Forelimb muscle (tissue), 1 donor: ENCODE measurements around the gene NPAS3. TPM values are rescaled to one million over a fixed set of nuclear protein-coding genes. Genes with fewer than 3 reads are reported as not detected.

Source experiments
- DNase-seq: peaks from one replicate; pipeline ENCODE4 v3.0.0-alpha.2; 2013; ENCODE audit warnings: low read depth
- polyA plus RNA-seq: library from polyadenylated mRNA; unstranded; fragments of 120-200 nt; gene quantifications from one replicate; pipeline ENCODE4 v1.2.1, GENCODE V29; 2013; ENCODE audit not compliant: insufficient read length

NPAS3 gene
- 4.0 TPM for polyA plus RNA-seq

DNA sequence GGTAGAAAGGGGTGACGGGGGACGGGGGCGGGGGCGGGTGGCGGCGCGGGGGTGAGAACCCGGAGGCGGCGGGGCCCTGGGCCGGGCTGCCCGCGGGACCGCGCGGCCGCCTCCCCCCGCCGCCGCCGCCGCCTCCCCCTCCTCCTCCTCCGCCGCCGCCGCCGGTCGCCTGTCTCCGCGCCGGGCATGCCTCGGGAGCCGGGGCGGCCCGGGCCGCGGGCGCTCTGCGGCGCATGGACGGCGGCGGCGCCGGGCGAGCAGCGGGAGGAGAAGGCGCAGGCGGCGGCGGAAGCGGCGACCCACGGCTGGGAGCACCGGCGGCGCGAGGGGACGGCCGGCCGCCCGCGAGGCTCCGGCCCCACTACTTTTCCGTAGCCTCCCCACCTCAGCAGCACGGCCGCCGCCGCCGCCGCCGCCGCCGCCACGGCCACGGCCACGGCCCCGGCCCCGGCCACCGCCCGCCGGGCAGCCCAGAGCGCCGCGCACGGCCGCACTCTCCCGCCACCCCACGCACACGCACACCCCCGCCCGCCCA lies at the start of gene NPAS3:
TSS of gene NPAS3 (plus strand) at position 161 of the 535 bp plus-strand sequence.
- DNase-seq: no peak

DNA sequence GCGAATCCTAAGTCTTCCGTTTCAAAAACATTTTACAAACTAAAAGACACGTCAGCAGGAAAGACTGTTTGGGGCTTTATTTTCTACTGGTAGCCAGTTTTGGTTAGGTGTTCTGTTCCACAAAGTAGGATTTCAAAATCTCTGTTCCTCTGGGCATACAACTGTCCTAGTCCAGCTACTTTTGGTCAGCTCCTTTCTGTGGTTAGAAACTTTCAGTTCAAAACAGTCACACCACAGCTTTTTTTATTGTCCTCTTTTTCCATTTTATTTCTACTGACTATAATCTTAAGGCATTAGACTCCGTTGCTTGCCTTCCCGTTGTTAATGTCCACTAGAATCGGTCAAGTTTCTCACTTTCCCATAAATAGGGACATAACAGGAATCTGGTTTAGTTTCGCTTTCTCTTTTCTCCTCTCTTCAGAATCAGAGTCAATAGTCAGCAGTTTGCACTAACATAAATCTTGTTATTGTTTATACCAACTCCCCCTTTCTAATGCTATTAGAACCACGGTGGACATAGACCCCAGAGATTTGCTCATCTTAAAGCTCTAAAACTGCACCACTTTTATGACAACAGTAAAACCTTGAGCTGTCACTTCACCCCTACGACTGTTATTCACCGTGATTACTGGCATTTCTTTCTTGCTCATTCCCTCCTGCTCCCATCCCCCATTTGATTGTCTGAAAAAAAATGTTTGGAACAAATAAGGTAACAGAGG lies 41.5 kb upstream of the NPAS3 start:
- DNase-seq: peak; percentile 25

DNA sequence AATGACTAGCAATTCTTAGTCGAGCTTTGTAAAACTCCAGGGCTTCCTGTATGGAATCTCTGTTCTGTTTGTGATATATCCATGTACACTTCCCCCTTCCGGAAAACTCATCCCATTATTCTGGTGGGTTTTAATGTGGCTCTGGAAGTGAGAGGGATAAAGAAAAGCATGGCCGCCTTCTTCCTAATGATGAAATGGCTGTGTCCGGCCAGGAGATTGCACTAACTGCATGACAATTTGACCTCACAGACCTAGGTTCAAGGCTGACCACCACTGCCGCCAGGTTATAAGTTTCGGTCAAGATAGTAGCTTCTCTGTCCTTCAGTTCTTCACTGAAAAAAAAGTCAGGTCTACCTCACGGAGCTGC lies 41.0 kb upstream of the NPAS3 start:
- DNase-seq: no peak

DNA sequence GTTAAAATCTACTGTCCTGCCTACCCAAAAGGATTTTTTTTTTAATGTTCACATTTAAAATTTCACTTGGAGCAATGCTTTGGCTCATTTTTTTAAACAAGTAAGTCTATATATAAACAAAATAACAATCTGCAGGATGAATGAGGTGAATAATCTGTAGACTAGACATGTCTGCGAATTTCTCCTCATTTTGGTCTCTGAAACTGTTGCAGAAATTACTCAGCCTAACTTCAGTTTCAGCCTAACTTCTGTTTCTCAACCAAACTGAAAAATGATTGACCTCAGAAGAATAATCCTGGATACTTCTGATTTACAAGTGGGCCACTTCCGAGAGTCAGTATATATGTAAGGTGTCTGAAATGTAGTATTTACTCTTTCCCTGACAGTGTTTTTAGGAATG lies 39.8 kb upstream of the NPAS3 start:
- DNase-seq: no peak

DNA sequence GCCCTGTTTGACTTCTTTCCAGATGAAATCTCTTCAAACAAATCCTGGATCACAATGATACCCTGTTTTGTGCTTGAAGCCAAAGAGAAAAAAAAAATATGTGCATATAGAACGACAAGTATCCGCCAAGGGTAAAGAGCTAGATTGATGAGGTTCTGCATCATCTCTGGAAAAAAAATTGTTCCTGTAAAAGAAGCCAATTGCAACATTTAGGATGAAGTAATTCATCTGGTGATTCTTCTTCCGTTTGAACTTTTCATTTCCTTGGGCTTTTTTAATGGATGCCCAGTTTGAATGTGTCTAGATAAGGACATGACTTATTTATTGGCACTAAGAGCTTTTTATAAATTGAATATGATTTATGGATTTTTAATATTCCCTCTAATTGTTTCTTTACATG lies 38.1 kb upstream of the NPAS3 start:
- DNase-seq: no peak

DNA sequence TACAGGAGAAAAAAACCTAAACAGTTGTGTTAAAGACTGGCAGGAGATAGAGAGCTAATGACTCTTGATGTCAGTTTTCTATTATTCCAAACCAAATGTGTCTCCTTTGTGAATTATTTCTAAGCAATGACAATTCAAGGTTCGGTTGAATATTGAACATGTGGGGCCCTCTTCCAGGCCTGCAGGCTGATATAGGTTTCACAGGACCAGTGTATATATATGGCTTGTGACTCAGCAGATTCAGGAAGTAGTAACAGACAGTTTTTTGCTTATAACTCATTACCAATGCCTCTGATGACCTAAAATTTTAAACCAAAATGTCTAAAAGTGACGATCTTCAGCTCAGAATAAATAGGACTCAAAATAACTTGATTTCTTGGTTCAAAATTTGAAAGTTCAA lies 33.7 kb upstream of the NPAS3 start:
- DNase-seq: no peak

DNA sequence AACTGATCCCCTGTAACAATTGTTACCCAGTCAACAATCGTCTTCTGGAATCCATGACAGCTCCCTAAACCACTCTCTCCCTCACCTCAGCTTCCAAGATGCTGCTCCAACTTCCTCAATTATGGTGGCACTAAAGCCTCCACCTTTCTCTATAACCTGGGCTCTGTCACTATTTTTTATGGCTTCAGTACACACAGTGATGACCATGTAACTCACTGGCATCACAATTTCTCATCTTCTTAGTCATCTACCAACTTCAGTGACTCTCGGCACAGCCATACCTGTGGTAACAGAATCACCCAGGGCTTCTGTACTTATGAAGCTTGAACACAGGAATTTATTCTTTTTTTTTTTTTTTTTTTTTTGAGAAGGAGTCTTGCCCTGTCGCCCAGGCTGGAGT lies 32.0 kb upstream of the NPAS3 start:
- DNase-seq: no peak

DNA sequence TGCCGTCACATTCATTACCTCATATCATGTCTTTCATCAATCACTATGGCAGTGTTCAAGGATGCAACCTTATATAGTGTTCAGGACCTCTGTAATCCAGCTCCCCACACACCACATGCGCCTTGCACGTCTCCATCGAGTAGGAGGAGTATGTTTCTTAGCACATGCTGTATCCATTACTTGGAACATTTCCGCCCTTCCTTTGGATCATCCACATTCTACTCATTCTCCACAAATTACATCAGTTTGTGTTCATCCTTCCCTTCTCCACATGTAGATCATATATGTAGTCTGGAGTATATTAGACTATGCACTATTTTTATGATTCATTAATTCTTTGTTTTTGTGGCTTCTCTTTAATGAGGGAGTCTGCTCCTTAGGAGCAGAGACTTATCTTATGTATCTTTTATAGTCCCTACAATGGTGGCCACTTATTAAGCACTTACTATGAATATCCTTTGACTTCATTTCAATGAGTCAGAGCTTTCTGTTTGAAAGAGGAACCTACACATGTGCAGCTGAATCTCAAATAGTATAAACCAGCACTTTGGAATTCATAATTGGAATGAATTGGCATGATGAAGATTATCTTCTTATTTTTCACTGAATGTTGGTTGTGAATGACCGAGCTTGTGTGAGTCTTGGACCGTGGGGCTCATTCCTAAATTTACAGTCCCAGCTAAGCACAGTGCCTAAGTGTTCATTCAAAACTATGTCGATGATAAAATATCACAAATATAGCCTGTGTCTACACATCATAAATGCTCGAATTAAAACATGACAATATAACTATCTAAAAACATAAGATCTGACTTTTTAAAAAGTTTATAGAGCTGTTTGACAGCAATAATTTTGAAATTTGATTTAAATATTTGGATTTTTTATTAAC lies 30.2 kb upstream of the NPAS3 start:
- DNase-seq: no peak

DNA sequence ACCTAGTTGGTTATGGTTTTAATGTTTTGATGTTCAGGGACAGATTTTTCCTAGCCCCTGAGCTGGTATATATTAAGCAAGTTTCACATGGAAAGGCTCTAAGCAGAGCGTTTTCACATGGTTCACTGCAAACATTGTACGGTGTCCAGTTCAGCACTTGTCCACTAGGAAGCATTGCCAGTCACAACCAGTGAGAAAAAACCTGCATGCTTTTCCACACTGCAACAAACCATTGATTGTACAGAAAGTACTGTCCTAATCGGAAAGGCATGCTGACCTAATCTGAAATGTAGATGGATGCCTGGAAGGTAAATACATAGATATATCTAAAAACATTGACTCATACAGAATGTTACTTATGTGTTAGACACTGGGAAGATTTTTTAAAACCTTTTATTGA lies 25.0 kb upstream of the NPAS3 start:
- no peak for DNase-seq

DNA sequence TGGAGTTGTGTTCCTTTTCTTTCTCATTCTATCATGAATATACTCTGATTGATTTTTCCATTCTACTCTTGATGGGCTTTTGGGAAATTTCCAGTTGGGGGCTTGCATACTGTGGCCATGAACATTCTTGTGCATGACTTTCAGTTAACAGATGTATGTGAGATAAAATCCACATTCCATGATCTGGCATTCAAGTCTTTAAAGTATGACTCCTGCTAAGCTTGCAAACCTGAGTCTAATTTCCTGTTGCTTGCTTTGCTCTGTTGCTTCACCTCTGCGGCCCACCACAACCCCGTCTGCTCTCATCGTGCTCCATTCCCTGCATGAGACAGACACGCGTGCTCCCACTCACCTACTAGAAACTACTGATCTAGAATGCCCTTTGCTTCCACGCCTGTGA lies 24.3 kb upstream of the NPAS3 start:
- DNase-seq: no peak

DNA sequence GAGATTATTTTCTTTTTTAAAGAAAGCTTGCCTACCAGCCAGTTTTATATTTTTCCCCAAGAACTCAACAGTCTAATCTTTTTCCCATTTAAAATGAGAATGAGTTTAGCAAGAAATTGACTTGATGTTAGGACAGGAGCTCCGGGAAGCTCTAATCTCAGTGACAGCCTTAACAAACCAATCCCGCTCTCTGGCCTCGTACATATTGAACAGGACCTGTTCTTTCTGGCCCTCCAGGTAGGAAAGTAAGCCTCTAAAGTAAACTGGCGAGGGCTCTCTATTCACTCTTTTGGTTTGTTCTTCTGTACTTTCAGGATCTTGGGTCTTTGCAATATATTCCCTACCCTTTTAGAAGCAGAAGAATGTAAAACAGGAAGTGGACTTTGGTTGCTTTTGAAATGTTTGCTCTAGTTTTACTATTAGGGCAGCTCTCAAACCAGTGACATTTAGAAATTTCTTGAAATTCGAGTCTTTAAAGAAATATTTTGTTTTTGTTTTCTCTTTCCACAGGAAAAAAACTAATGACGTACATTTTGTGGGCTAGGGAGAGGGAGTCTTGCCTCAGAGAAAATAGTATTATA lies 17.9 kb upstream of the NPAS3 start:
- DNase-seq: no peak

DNA sequence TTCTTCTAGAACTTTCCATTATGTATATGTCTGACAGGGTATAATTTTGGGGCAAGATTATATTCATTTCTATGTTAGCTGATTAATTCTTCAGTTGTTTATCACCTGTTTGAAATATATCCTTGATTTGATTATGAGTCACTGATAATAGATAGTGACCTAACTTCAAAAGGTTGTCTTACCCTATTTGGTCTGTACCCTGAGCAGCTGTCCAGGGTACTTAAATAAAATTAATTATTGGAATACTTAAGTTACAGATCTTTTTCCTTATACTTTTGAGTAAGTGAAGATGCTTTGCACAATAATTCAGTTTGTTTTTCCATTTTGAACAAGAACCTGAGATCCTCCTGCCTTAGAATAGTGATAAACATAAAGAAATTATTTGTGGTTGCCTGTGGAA lies 13.2 kb upstream of the NPAS3 start:
- DNase-seq: no peak

DNA sequence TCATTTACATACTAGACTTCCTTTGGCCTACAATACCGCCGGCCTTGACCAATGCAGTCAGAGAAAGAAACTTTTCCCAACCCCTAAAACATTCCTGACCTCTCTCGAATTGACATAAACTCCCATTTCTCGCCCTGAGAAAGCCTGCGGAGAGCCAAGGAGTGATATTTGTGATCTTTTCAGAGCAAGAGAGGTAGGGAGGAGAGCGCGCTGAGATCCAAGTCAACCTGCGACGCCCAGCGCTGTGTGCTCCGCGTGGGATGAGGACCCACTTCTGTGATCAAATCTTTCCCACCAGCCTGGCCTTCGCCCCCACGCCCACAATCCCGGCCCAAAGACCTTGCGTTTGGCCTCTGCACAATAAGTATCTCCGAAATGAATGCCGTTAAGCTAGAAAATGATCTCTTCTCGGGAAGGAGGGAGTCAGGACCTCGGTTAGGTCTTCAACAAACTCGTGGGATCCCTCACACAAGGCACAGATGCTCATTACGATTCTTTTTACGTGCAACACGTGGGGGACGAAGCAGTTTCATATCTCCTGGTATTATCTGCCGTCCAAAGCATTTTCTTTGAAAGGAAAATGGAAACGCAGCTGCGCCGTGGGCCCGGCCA lies 6.3 kb upstream of the NPAS3 start:
- no peak for DNase-seq

DNA sequence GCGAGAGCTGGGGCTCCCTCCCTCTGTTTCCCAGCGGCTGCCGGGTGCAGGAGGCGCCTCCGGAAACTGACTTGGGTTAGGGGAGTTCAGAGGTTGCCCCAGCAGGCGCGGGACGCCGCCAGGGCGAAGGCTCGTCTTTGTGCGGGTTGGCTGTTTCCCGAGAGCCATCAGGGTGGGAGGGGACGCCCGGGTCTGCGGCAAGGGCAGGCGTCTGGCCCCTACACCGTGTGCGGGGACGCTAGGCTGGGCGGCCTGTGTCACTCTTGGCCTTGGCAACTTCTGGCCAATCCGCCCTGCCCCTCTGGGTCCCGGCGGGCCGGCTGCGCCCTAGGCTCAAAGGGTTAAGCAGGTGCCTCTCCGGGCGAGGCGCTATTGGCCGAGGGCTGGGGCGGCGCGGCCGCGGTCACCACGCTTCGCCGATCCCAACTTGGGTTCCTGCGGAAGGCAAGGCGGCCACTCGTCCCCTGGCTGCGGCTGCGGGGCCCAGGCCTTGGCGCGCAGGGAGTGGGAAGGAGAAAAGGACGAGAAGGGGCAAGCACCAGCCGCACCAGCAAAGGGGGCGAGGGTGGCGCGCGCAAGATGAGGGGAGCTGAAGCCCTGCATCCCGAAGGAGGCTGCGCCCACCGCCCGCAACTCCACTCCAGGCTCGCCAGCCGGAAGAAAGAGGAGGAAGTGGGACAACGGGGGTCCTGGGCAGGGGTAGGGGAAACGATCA lies 5.6 kb upstream of the NPAS3 start:
- DNase-seq: no peak

DNA sequence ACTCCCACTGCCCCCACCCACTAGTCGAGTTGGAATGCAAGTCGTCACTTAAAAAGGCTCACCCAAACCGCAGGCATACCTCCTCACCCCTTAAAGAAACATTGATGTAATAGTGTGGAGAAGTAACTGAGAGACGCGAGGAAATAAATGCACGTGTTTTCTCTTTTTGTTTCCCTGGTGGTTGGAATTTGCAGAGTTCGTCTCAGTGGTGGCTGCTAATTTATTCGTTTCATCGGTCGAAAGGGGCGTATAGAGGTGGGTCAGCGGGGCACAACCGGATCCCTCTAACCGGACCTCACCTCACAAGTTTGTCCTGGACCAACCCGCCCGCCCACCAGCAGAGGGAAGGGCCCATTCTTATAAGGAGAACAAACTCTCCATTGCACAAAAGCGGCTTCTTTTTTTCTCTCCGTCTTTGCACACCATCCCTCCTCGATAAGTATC lies 5.0 kb upstream of the NPAS3 start:
- no peak for DNase-seq

DNA sequence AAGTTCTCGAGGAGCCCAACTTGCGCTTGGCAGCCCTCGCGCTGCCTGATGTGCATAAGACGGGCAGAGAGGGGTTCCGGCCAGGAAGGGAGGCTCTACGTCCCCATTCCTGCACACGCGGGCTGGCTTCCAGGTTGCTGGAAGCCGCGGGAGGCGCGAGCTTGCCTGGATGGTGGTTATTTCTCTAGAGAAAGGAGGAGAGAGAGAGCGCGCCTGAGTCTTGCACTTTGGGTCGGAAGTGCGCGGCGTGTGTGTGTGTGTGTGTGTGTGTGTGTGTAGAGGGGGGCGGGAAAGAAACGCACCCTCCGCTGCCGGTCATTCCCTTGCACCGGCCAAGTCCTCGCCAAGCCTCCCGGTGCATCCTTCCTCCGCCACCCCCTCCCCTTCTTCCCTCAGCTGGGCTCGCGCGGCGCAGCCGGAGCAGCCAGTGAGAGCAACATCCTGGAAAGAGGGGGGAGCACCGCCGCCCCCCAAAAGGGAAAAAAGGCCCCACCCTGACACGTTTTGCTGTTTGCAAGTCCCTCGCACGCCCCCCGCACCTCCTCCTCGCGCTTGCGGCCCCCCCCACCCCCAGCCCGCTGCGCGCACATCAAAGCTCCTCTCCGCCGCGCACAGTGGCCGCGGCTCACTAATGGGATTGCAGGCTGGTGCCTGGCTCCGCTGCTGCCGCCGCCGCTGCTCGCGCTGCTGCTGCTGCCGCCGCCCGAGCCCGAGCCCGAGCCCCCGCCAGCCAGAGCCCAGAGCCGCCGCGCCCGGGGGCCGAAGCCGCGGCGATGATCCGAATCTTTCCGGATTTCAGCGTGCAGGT lies 4.4 kb upstream of the NPAS3 start:
- DNase-seq: no peak

DNA sequence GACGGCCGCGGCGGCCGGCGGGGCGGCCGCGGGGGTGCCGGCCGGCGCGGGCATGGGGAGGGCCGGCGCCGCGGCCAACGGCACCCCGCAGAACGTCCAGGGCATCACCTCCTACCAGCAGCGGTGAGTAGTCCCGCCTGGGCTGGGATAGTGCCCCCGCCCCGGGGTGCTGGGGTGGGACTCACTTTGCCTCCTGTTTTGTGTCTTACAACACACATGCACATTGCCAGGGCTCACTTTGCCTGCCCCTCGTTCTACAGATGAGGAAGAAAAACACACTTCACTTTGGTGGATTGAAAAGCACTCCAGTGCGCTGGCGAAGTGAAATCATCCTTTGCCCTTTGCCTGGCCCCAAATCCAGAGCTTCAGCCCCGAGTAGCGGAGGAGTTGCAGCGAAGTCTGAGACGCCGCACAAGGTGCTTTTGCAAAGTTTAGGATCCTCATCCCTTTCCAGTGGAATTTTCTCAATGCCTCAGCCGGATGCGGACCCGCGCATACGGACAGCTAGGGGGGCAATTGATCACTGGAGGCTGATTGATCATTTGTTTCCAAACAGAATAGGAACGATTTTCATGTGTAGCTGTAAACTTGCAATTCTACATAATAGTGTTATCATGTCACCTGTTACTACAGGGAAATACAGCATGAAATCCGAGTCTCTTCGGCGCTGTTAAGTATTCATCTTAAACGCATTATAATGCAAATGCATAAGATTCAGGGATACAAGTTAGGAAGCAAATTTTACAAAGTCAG lies 3.6 kb upstream of the NPAS3 start:
- DNase-seq: no peak

DNA sequence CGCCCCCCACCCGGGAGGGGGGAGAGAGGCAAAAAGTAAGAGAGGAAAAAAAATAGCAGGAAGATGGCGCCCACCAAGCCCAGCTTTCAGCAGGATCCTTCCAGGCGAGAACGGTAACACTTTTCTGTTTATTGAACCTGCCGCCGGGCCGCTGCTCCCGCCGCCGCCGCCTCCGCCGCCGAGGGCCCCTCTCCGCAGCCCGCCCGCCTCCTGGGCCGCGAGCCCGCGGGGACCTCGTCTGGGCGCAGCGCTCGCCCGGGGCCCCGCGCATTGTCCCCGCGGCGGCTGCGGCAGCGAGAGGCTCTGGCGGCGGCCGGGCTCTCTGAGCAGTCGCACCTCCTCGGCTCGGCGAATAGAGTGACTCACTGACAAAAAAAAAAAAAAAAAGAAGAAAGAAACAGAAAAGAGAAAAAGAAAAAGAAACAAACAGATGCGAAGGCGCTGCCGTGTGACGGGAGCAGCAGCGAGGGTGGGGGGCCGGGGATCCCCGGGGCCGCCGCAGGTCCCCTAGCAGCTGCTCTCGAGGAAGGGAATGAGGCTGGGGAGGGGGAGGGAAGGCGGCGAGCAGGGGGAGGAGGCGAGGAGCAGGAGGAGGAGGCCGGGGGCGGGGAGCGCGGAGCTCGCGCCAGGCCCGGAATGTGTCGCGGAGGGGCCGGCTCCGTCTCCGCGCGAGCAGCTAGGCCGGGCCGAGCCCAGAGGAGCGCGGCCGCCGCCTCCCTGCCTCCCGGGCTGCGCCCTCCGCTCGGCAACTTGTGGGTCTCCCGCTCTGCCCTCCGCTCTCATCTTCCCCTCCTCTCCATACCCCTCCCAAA lies 781 bp downstream of the NPAS3 start:
- DNase-seq: peak; percentile 66

DNA sequence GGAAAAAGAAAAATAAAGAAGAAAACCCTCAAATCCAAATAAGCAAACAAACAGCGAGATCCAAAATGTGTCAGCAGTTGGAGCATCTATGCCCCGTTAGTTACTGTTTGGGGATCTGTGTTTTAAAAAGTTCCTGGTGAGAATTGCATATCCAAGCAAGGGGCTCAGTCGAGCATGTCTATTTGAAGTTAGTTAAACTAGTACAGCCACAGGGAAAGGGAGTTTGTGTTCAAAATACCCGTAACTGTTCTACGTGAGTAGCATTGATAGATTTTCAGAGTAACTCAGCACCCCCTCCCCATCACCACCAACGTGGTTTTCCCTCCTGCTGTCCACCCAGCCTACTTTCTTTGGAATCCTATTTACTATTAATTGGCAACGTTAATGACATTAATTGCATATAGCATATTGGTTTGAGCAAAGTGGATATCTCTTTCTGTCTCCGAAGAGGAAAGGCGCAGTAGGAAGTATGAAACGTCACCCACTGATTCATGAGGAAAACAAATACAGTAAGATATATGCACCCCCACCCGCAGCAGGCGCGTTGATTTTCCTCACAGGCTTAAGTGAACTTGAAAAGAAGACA lies 1.5 kb downstream of the NPAS3 start:
- DNase-seq: no peak
